Measurements from ENCODE around the gene NELL1. TPM values are rescaled to one million over a fixed set of nuclear protein-coding genes. Genes with fewer than 3 reads are reported as not detected.

NELL1 gene
- total RNA-seq, 1 experiment from 2014 or later = not detected

GRCh38 chr11:21254055-21254454 is 584.7 kb downstream of the NELL1 start:
- Histone ChIP-seq H2AFZ (ENCODE audit: low read length) (no peak overlapping the region), H3K79me2 (ENCODE audit: low read length) (no peaks in the 10 kb centered on the region), H3K4me3 (ENCODE audit: low read length) (no peak overlapping the region), H3K36me3 (ENCODE audit: low read depth, low read length) (no peaks in the 10 kb centered on the region), H4K20me1 (ENCODE audit: low read length) (no peaks in the 10 kb centered on the region), H3K9me2 (replicated peaks; ENCODE audit: low read length) (no peaks in the 10 kb centered on the region), H3K4me2 (ENCODE audit: low read length) (no peak overlapping the region), H3K27me3 (ENCODE audit: low read length) (no peaks in the 10 kb centered on the region), H3F3A (ENCODE audit: low read length, unreplicated experiment) (no peaks in the 10 kb centered on the region), H3K9me3 (ENCODE audit: low read length) (no peaks in the 10 kb centered on the region), H3K9ac (ENCODE audit: low read length) (no peak overlapping the region), H3K27ac (ENCODE audit: low read length) (no peak overlapping the region), H3K4me1 (ENCODE audit: insufficient read depth, low read length) (no peaks in the 10 kb centered on the region)
- no peak for TF ChIP-seq EZH2 (IDR thresholded peaks at IDR 0.05; ENCODE audit: low read length, unreplicated experiment)
- no peak for TF ChIP-seq EZH2phosphoT487 (IDR thresholded peaks at IDR 0.05; ENCODE audit: borderline replicate concordance, low read length)
- TF ChIP-seq, protein P1, sequence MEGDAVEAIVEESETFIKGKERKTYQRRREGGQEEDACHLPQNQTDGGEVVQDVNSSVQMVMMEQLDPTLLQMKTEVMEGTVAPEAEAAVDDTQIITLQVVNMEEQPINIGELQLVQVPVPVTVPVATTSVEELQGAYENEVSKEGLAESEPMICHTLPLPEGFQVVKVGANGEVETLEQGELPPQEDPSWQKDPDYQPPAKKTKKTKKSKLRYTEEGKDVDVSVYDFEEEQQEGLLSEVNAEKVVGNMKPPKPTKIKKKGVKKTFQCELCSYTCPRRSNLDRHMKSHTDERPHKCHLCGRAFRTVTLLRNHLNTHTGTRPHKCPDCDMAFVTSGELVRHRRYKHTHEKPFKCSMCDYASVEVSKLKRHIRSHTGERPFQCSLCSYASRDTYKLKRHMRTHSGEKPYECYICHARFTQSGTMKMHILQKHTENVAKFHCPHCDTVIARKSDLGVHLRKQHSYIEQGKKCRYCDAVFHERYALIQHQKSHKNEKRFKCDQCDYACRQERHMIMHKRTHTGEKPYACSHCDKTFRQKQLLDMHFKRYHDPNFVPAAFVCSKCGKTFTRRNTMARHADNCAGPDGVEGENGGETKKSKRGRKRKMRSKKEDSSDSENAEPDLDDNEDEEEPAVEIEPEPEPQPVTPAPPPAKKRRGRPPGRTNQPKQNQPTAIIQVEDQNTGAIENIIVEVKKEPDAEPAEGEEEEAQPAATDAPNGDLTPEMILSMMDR (conservative IDR thresholded peaks at IDR 0.05; ENCODE audit: low read depth, low read length) = no peak
- ChIA-PET CTCF (no interaction called here), POLR2A (ENCODE audit: unreplicated experiment) (no interaction called here)
- DNase-seq (no peak), ATAC-seq (no peak)
- BruUV-seq (replicated peaks) = no TSS peak
- intact Hi-C loops (cut with micrococcal nuclease) = no loop called here

DNA sequence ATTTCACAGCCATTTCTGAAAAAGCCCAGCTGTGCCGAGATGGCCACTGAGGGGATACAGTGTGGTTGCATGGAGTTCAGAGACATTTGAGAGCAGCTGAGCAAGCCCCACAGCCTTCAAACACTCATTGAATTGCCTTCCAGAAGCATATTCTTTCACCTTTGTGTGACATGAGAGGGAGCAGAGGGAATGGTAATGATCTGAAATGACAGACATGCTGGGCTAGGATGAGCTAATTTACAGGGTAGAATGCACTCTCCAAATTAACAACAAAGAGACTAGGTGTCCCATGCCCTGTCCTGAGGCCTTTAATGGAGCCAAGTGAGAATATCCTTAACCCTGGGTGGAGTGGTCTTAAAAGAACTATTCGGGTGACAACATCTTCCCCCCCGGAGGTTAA is 585.4 kb downstream of the NELL1 start:
- ATAC-seq = no peak
- Histone ChIP-seq H3K4me2 (ENCODE audit: low read length) (no peak overlapping the region), H3K27me3 (ENCODE audit: low read length) (no peaks in the 10 kb centered on the region), H2AFZ (ENCODE audit: low read length) (no peak overlapping the region), H3K4me3 (ENCODE audit: low read length) (no peak overlapping the region), H3K4me1 (ENCODE audit: insufficient read depth, low read length) (no peaks in the 10 kb centered on the region), H4K20me1 (ENCODE audit: low read length) (no peaks in the 10 kb centered on the region), H3K36me3 (ENCODE audit: low read depth, low read length) (no peaks in the 10 kb centered on the region), H3F3A (ENCODE audit: low read length, unreplicated experiment) (no peaks in the 10 kb centered on the region), H3K27ac (ENCODE audit: low read length) (no peak overlapping the region), H3K9me2 (replicated peaks; ENCODE audit: low read length) (no peaks in the 10 kb centered on the region), H3K9me3 (ENCODE audit: low read length) (no peaks in the 10 kb centered on the region), H3K79me2 (ENCODE audit: low read length) (no peaks in the 10 kb centered on the region), H3K9ac (ENCODE audit: low read length) (no peak overlapping the region)
- DNase-seq = no peak
- intact Hi-C loops (cut with micrococcal nuclease) = no loop called here
- ChIA-PET POLR2A (ENCODE audit: unreplicated experiment) (no interaction called here), CTCF (no interaction called here)
- TF ChIP-seq, protein P1 (conservative IDR thresholded peaks at IDR 0.05; ENCODE audit: low read depth, low read length) = no peak
- TF ChIP-seq EZH2phosphoT487 (IDR thresholded peaks at IDR 0.05; ENCODE audit: borderline replicate concordance, low read length) (no peak), EZH2 (IDR thresholded peaks at IDR 0.05; ENCODE audit: low read length, unreplicated experiment) (no peak)
- no TSS peak for BruUV-seq (replicated peaks)

DNA sequence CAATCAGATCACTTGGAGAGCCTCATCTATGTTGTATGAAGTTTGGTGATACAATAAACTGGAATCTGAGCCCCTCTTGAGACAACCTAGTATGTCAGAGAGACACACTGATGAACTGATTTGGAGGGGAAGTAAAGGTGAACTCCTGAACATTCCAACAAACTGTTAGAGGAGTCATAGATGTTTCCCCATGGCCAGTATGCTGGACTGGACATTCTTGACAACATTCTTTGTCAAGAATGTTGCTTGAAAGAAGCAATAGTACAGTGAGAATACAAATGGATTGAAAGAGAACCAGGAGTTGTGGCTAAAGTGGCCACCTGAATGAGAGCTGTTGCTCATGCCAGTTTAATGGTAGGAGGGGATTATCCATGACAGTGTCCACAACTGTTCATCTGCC is 588.1 kb downstream of the NELL1 start:
- ATAC-seq (no peak), DNase-seq (no peak)
- no peaks in the 10 kb centered on the region for H3K27me3 ChIP-seq (ENCODE audit: low read length)
- ChIA-PET POLR2A (ENCODE audit: unreplicated experiment) (no interaction called here), CTCF (no interaction called here)
- H2AFZ ChIP-seq (ENCODE audit: low read length) = no peak overlapping the region
- H4K20me1 ChIP-seq (ENCODE audit: low read length) = no peaks in the 10 kb centered on the region
- H3K4me1 ChIP-seq (ENCODE audit: insufficient read depth, low read length) = no peaks in the 10 kb centered on the region
- no peak overlapping the region for H3K9ac ChIP-seq (ENCODE audit: low read length)
- no peak overlapping the region for H3K27ac ChIP-seq (ENCODE audit: low read length)
- no peaks in the 10 kb centered on the region for H3K36me3 ChIP-seq (ENCODE audit: low read depth, low read length)
- BruUV-seq (replicated peaks) = no TSS peak
- H3K4me2 ChIP-seq (ENCODE audit: low read length) = no peak overlapping the region
- intact Hi-C loops (cut with micrococcal nuclease) = no loop called here
- no peak for TF ChIP-seq EZH2phosphoT487 (IDR thresholded peaks at IDR 0.05; ENCODE audit: borderline replicate concordance, low read length)
- TF ChIP-seq, protein P1 (conservative IDR thresholded peaks at IDR 0.05; ENCODE audit: low read depth, low read length) = no peak
- TF ChIP-seq EZH2 (IDR thresholded peaks at IDR 0.05; ENCODE audit: low read length, unreplicated experiment) = no peak
- H3K4me3 ChIP-seq (ENCODE audit: low read length) = no peak overlapping the region
- H3K79me2 ChIP-seq (ENCODE audit: low read length) = no peaks in the 10 kb centered on the region
- no peaks in the 10 kb centered on the region for H3F3A ChIP-seq (ENCODE audit: low read length, unreplicated experiment)
- no peaks in the 10 kb centered on the region for H3K9me2 ChIP-seq (replicated peaks; ENCODE audit: low read length)
- no peaks in the 10 kb centered on the region for H3K9me3 ChIP-seq (ENCODE audit: low read length)
